IPS DF 4.7 (cell line): ENCODE results near the gene CDC45.

ENCODE experiments used
- DNase-seq: peaks from one replicate; pipeline ENCODE4 v3.0.0-alpha.2; 2013; ENCODE audit warnings: low spot score; ENCODE audit errors: extremely low read depth

The CDC45 gene

GRCh38 chr22:19514831-19515565, 35.3 kb downstream of the CDC45 start:
- DNase-seq: no peak

GRCh38 chr22:19515654-19516377, 36.1 kb downstream of the CDC45 start:
- no peak for DNase-seq

GRCh38 chr22:19516378-19517170, 36.9 kb downstream of the CDC45 start:
- DNase-seq: no peak

- no peak for DNase-seq
These were observed 37.4 kb downstream of the CDC45 start for GRCh38 chr22:19517171-19517500.

- no peak for DNase-seq
These were observed 38.3 kb downstream of the CDC45 start for GRCh38 chr22:19517919-19518611.

GRCh38 chr22:19518635-19519034, 38.9 kb downstream of the CDC45 start:
- no peak for DNase-seq

GRCh38 chr22:19519041-19519926, 39.6 kb downstream of the CDC45 start:
- no peak for DNase-seq

- no peak for DNase-seq
These were observed 40.3 kb downstream of the CDC45 start for GRCh38 chr22:19520007-19520406.

GRCh38 chr22:19520566-19521305, 41.0 kb downstream of the CDC45 start:
- DNase-seq: no peak

GRCh38 chr22:19522190-19522880, 42.6 kb downstream of the CDC45 start:
- DNase-seq: no peak

- DNase-seq: no peak
These were observed 43.1 kb downstream of the CDC45 start for GRCh38 chr22:19522881-19523239.

- no peak for DNase-seq
These were observed 43.8 kb downstream of the CDC45 start for GRCh38 chr22:19523240-19524169.

- no peak for DNase-seq
These were observed 44.7 kb downstream of the CDC45 start, which contains the start of gene CLDN5 for GRCh38 chr22:19524170-19525115. Gene CLDN5, minus strand, starts transcription at chr22:19524410. Its CDS starts 155 bp downstream, at chr22:19524255.

GRCh38 chr22:19525116-19525660, 45.5 kb downstream of the CDC45 start:
- no peak for DNase-seq

- no peak for DNase-seq
These were observed 45.9 kb downstream of the CDC45 start for GRCh38 chr22:19525666-19526065.

- no peak for DNase-seq
These were observed 46.5 kb downstream of the CDC45 start for GRCh38 chr22:19526076-19526701.
